ENCODE measurements around the gene RAB5B. TPM values are rescaled to one million over a fixed set of nuclear protein-coding genes. Genes with fewer than 3 reads are reported as not detected.

RAB5B gene
- total RNA-seq, 1 experiment from 2014 or later, result 73.9 TPM

DNA sequence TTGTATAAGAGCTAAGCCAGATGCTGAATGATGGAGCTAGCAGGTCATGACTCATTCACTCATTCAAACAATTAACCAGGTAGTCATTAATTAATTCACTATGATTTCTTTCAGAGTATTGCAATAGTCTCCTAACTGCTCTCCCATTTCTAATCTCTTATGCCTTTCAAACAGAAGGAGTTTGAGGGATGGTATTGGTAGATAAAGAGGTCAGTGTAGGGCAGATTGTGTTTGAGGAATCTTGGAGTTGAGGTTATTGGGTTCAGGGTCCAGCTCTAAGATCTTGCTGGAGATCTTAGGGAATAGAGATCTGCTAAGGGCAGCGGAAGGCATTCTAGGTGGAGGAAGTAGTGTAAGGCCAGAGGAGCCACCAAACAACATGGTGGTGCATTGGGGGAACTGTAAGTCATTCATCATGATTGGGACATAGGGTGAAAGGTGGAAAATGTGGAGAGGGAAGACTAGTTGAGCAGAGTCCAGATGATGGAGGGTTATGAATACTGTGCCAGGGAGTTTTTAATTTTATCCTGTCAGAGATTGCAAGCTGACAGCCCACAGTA lies 31.2 kb upstream of the RAB5B start:
- CTCF ChIA-PET, result interaction anchor here (0.8 kb wide), 1 partner anchor 204 kb away, joined by 3 read pairs; no protein-coding TSS in a partner anchor
- intact Hi-C loops (cut with micrococcal nuclease; ENCODE audit: unreplicated experiment), result no loop called here

DNA sequence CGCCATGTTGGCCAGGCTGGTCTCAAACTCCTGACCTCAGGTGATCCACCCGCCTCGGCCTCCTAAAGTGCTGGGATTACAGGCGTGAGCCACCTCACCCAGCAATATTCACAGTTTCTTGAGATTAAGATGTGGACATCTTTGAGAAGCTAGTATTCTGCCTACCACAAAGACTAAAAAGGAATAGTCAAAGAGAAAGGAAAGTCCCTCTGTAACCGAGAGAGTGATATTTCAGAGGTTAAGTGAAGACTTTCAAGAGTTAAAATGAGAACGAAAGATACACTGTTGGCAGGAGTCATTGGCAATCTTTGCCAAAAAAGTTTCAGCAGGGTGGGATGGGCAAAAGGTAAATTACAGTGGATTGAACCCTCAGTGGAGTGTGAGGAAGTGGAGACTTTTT lies 27.3 kb upstream of the RAB5B start:
- no peaks in the 10 kb centered on the region for H3K36me3 ChIP-seq (ENCODE audit: insufficient read depth, low read length, poor library complexity, severe bottlenecking)
- BruUV-seq (replicated peaks), result no TSS peak
- ChIA-PET POLR2A (ENCODE audit: low non-redundant PET) (no interaction called here), CTCF (no interaction called here)
- no peaks in the 10 kb centered on the region for H3K9me3 ChIP-seq (ENCODE audit: low read depth, low read length, poor library complexity, severe bottlenecking)
- TF ChIP-seq EZH2 (IDR thresholded peaks at IDR 0.05; ENCODE audit: borderline replicate concordance, low read depth, low read length, poor library complexity, severe bottlenecking), result no peak
- TF ChIP-seq, protein P1, sequence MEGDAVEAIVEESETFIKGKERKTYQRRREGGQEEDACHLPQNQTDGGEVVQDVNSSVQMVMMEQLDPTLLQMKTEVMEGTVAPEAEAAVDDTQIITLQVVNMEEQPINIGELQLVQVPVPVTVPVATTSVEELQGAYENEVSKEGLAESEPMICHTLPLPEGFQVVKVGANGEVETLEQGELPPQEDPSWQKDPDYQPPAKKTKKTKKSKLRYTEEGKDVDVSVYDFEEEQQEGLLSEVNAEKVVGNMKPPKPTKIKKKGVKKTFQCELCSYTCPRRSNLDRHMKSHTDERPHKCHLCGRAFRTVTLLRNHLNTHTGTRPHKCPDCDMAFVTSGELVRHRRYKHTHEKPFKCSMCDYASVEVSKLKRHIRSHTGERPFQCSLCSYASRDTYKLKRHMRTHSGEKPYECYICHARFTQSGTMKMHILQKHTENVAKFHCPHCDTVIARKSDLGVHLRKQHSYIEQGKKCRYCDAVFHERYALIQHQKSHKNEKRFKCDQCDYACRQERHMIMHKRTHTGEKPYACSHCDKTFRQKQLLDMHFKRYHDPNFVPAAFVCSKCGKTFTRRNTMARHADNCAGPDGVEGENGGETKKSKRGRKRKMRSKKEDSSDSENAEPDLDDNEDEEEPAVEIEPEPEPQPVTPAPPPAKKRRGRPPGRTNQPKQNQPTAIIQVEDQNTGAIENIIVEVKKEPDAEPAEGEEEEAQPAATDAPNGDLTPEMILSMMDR (conservative IDR thresholded peaks at IDR 0.05; ENCODE audit: low read depth, low read length), result no peak
- intact Hi-C loops (cut with micrococcal nuclease; ENCODE audit: unreplicated experiment), result no loop called here
- no peak overlapping the region for H3K27ac ChIP-seq (ENCODE audit: low read depth, low read length, poor library complexity, severe bottlenecking)
- H3K27me3 ChIP-seq (replicated peaks; ENCODE audit: insufficient read depth, low read depth, low read length, poor library complexity), result no peaks in the 10 kb centered on the region
- no peak for DNase-seq (ENCODE audit: low spot score)
- H3K4me1 ChIP-seq (ENCODE audit: insufficient read depth, low read length, poor library complexity, severe bottlenecking), result no peaks in the 10 kb centered on the region
- H3K4me3 ChIP-seq (ENCODE audit: low read depth, low read length, poor library complexity, severe bottlenecking), result no peak overlapping the region

More for the DNA sequence above, 31.2 kb upstream of the RAB5B start:
- H3K27ac ChIP-seq (ENCODE audit: low read depth, low read length, poor library complexity, severe bottlenecking), result no peak overlapping the region
- no peaks in the 10 kb centered on the region for H3K9me3 ChIP-seq (ENCODE audit: low read depth, low read length, poor library complexity, severe bottlenecking)
- BruUV-seq (replicated peaks), result no TSS peak
- TF ChIP-seq EZH2 (IDR thresholded peaks at IDR 0.05; ENCODE audit: borderline replicate concordance, low read depth, low read length, poor library complexity, severe bottlenecking), result no peak
- TF ChIP-seq, protein P1 (conservative IDR thresholded peaks at IDR 0.05; ENCODE audit: low read depth, low read length), result no peak
- no peaks in the 10 kb centered on the region for H3K36me3 ChIP-seq (ENCODE audit: insufficient read depth, low read length, poor library complexity, severe bottlenecking)
- no peak for DNase-seq (ENCODE audit: low spot score)
- H3K4me3 ChIP-seq (ENCODE audit: low read depth, low read length, poor library complexity, severe bottlenecking), result no peak overlapping the region
- no peaks in the 10 kb centered on the region for H3K4me1 ChIP-seq (ENCODE audit: insufficient read depth, low read length, poor library complexity, severe bottlenecking)
- POLR2A ChIA-PET (ENCODE audit: low non-redundant PET), result no interaction called here
- no peaks in the 10 kb centered on the region for H3K27me3 ChIP-seq (replicated peaks; ENCODE audit: insufficient read depth, low read depth, low read length, poor library complexity)

DNA sequence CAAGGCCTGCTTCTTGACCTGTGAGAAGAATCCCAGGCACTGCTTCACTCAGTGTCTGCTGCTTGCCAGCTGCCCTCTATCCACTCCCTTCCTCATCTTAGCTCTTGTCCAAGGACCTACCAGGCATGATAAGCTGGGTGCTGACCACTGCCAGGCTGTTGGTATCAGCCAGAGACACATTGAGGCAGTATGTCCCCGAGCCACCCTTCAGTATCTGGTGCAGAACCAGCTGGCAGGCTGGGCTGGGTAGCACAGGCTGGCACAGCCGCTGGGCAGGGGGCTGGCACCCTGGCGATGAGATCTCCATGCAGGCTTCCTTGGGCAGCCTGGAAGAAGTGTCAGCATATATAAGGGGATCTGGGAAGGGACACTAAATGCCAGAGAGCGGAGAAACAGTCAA lies 18.5 kb upstream of the RAB5B start:
- CTCF ChIA-PET, result interaction anchor here (0.7 kb wide), 1 partner anchor 92 kb away, joined by 3 read pairs; no protein-coding TSS in a partner anchor
- POLR2A ChIA-PET (ENCODE audit: low non-redundant PET), result no interaction called here

More for the DNA sequence above, 18.5 kb upstream of the RAB5B start:
- Histone ChIP-seq H3K36me3 (ENCODE audit: insufficient read depth, low read length, poor library complexity, severe bottlenecking) (no peaks in the 10 kb centered on the region), H3K27ac (ENCODE audit: low read depth, low read length, poor library complexity, severe bottlenecking) (no peak overlapping the region), H3K9me3 (ENCODE audit: low read depth, low read length, poor library complexity, severe bottlenecking) (no peaks in the 10 kb centered on the region), H3K27me3 (replicated peaks; ENCODE audit: insufficient read depth, low read depth, low read length, poor library complexity) (no peaks in the 10 kb centered on the region), H3K4me1 (ENCODE audit: insufficient read depth, low read length, poor library complexity, severe bottlenecking) (no peaks in the 10 kb centered on the region), H3K4me3 (ENCODE audit: low read depth, low read length, poor library complexity, severe bottlenecking) (no peak overlapping the region)
- BruUV-seq (replicated peaks), result no TSS peak
- TF ChIP-seq EZH2 (IDR thresholded peaks at IDR 0.05; ENCODE audit: borderline replicate concordance, low read depth, low read length, poor library complexity, severe bottlenecking), result no peak
- TF ChIP-seq, protein P1 (conservative IDR thresholded peaks at IDR 0.05; ENCODE audit: low read depth, low read length), result no peak
- intact Hi-C loops (cut with micrococcal nuclease; ENCODE audit: unreplicated experiment), result no loop called here
- no peak for DNase-seq (ENCODE audit: low spot score)

Data from A673 (cell line).